Activated T-cell treated with anti-CD3 and anti-CD28 coated beads, Interleukin-2, amount 50 U/mL, for 24 hours (primary cell): ENCODE data around the gene ZNF333.

Experiments used
- DNase-seq: peaks from one replicate; pipeline ENCODE4 v3.0.0-alpha.2; 2020
- H3K27ac Mint-ChIP-seq: 2 replicates; pipeline ENCODE4 v1.8.0; 2020; ENCODE audit warnings: mild to moderate bottlenecking, mixed read lengths
- H3K27me3 Mint-ChIP-seq: 2 replicates; pipeline ENCODE4 v1.8.0; 2020; ENCODE audit warnings: mixed read lengths
- H3K36me3 Mint-ChIP-seq: 2 replicates; pipeline ENCODE4 v1.8.0; 2020; ENCODE audit warnings: low read depth, mixed read lengths
- H3K4me1 Mint-ChIP-seq: 2 replicates; pipeline ENCODE4 v1.8.0; 2020; ENCODE audit warnings: low read depth, mixed read lengths
- H3K4me3 Mint-ChIP-seq: 2 replicates; pipeline ENCODE4 v1.8.0; 2020; ENCODE audit warnings: mild to moderate bottlenecking, moderate library complexity, mixed read lengths
- H3K9me3 Mint-ChIP-seq: 2 replicates; pipeline ENCODE4 v1.8.0; 2020; ENCODE audit warnings: mixed read lengths

ZNF333 gene

GRCh38 chr19:14677464-14677863 lies 12.4 kb upstream of the ZNF333 start:
- Mint-ChIP-seq H3K4me3 (no peak overlapping the region), H3K27me3 (peaks cover 24% of the 10 kb centered on the region), H3K36me3 (no peaks in the 10 kb centered on the region), H3K9me3 (no peaks in the 10 kb centered on the region), H3K27ac (no peak overlapping the region), H3K4me1 (peaks cover 3% of the 10 kb centered on the region)
- DNase-seq: no peak

DNA sequence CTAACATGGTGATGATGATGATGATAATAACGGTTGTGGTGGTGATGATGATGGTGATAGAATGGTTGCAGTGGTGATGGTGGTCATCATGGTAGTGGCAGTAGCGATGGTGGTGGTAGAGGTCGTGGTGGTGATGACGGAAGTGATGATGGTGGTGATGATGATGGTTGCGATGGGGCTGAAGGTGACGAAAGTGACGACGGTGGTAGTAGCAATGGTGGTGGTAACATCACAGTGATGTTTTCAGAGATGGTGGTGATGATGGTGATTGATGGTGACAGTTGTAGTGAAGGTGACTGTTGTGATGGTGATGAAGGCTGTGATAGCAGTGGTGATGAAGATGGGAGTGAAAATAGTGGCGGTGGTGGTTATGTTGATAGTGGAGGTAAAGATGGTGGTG lies 11.6 kb upstream of the ZNF333 start:
- no peak overlapping the region for H3K4me3 Mint-ChIP-seq
- no peak overlapping the region for H3K27ac Mint-ChIP-seq
- no peaks in the 10 kb centered on the region for H3K9me3 Mint-ChIP-seq
- peaks cover 4% of the 10 kb centered on the region for H3K4me1 Mint-ChIP-seq
- H3K36me3 Mint-ChIP-seq: no peaks in the 10 kb centered on the region
- DNase-seq: no peak
- H3K27me3 Mint-ChIP-seq: peaks cover 20% of the 10 kb centered on the region

- no peak for DNase-seq
- no peaks in the 10 kb centered on the region for H3K36me3 Mint-ChIP-seq
- peaks cover 2% of the 10 kb centered on the region for H3K4me1 Mint-ChIP-seq
- no peak overlapping the region for H3K27ac Mint-ChIP-seq
- no peaks in the 10 kb centered on the region for H3K9me3 Mint-ChIP-seq
- H3K4me3 Mint-ChIP-seq: no peak overlapping the region
- peaks cover 3% of the 10 kb centered on the region for H3K27me3 Mint-ChIP-seq
These were observed 7.8 kb upstream of the ZNF333 start for GRCh38 chr19:14682084-14682483.

GRCh38 chr19:14683439-14683838 lies 6.4 kb upstream of the ZNF333 start:
- Mint-ChIP-seq H3K9me3 (no peaks in the 10 kb centered on the region), H3K4me3 (no peak overlapping the region), H3K27me3 (peaks cover 3% of the 10 kb centered on the region), H3K36me3 (no peaks in the 10 kb centered on the region), H3K4me1 (peaks cover 2% of the 10 kb centered on the region), H3K27ac (no peak overlapping the region)
- no peak for DNase-seq

DNA sequence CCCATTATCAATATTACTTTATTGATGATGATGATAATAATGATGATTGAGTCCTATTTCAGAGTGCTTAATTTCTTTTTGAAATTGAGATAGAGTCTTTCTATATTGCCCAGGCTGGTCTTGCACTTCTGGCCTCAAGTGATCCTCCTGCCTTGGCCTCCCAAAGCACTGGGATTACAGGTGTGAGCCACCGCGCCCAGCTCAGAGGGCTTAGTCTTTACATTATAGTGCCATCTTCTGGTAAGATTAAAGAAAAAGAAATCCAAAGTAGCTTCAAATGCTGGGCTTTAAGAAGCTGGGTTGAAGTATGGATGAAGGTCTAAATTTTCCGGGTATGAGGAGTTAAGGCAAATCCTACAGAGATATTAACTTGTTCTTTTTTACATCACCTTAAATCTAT lies 3.4 kb upstream of the ZNF333 start:
- H3K4me3 Mint-ChIP-seq: no peak overlapping the region
- H3K27ac Mint-ChIP-seq: no peak overlapping the region
- peaks cover 3% of the 10 kb centered on the region for H3K27me3 Mint-ChIP-seq
- H3K4me1 Mint-ChIP-seq: peaks cover 17% of the 10 kb centered on the region
- peaks cover 4% of the 10 kb centered on the region for H3K36me3 Mint-ChIP-seq
- DNase-seq: peak; percentile 42
- H3K9me3 Mint-ChIP-seq: no peaks in the 10 kb centered on the region

DNA sequence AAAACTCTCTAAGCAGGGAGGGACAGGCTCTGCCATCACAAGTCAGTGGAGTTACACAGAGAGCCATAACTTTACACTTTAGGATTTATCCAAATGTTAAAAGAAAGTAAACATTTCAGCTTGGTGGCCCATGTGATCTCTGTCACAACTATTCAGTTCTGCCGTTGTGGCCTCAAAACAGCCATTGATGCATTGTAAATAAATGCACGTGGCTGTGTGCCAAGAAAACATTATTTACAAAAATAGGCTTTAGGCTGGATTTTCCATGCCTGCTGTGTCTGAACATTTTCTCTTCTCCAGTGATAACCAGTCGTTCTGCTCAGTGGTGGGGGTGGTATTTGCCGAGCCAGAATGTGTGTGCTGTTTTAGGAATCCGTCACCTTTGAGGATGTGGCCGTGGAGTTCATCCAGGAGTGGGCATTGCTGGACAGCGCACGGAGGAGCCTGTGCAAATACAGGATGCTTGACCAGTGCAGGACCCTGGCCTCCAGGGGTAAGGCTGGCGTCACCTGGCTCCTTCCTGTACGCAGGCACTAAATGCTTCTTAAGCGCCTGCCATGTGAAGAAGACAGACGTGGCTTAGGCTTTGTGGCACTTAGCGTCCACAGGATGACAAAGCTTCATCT lies 4.9 kb downstream of the ZNF333 start:
- peaks cover 61% of the 10 kb centered on the region for H3K36me3 Mint-ChIP-seq
- H3K9me3 Mint-ChIP-seq: no peaks in the 10 kb centered on the region
- H3K4me1 Mint-ChIP-seq: peaks cover 12% of the 10 kb centered on the region
- H3K4me3 Mint-ChIP-seq: no peak overlapping the region
- no peak for DNase-seq
- no peak overlapping the region for H3K27ac Mint-ChIP-seq
- no peaks in the 10 kb centered on the region for H3K27me3 Mint-ChIP-seq

DNA sequence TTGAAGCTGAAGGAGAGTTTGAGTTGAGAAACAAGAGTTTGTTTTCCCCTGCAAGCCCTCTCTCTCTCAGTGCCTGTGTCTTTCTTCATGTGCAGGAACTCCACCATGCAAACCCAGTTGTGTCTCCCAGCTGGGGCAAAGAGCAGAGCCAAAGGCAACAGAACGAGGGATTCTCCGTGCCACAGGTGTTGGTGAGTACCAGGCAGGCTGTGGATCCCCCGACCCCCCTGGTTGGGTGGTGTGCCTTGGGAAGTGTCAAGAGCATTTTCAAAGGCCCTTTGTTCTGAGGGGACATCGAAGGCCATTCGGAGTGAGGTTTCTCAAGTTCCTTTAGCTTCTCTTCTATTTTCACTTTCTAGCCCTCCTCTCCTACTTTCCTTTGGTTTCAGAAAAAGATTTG lies 5.6 kb downstream of the ZNF333 start:
- H3K4me3 Mint-ChIP-seq: no peak overlapping the region
- H3K27me3 Mint-ChIP-seq: no peaks in the 10 kb centered on the region
- no peaks in the 10 kb centered on the region for H3K9me3 Mint-ChIP-seq
- H3K36me3 Mint-ChIP-seq: peaks cover 65% of the 10 kb centered on the region
- H3K4me1 Mint-ChIP-seq: peaks cover 9% of the 10 kb centered on the region
- DNase-seq: no peak
- no peak overlapping the region for H3K27ac Mint-ChIP-seq

GRCh38 chr19:14699641-14700040 lies 9.8 kb downstream of the ZNF333 start:
- H3K27ac Mint-ChIP-seq: no peak overlapping the region
- no peaks in the 10 kb centered on the region for H3K9me3 Mint-ChIP-seq
- H3K4me3 Mint-ChIP-seq: no peak overlapping the region
- H3K4me1 Mint-ChIP-seq: no peaks in the 10 kb centered on the region
- peaks cover 89% of the 10 kb centered on the region for H3K36me3 Mint-ChIP-seq
- no peaks in the 10 kb centered on the region for H3K27me3 Mint-ChIP-seq
- no peak for DNase-seq

DNA sequence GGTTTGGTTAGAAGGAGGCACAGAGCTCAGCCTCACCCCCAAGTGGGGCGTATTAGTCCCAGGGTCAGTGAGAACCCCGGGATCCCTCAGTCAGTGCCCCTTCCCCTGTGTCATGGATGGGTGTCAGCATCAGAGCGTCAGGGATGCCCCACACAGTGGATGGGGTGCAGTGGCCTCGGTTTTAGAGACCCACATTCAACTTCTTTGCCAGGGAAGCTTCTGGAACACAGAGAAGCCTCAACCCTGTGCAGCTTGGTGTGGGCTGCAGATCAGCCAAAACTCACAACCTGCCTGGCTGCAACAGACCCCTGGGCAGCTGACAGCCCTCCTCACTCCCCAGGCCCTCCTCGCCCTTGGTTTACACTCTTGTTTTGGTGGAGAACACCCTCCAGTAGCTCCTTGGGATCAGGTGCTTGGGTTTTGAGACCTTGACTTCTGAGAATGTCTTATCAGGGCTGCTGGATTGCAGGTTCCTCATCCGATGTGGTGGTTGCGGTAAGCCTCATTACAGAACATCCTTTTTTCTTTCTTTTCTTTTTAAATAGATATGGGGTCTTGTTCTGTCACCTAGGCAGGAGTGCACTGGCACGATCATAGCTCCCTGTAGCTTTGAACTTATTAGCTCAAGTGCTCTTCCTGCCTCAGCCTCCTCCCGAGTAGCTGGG lies 11.0 kb downstream of the ZNF333 start:
- no peaks in the 10 kb centered on the region for H3K4me1 Mint-ChIP-seq

DNA sequence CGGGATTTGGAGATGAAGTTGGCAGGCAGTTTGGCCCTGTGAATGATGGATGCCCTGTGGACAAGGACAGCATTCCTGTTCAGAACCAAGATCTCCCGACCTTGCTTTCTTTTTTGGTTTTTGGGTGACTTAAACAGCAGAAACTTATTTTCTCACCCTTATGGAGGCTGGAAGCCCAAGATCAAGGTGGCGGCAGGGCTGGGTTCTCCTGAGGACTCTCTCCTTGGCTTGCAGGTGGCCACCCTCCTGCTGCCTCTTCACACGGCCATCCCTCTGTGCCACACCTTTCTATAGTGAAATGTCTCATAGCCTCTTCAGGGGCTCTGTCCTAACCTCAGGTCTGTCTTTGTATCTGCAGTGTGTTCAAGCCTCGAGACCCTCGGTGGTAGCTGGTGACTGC lies 14.0 kb downstream of the ZNF333 start:
- Mint-ChIP-seq H3K4me1 (no peaks in the 10 kb centered on the region), H3K27me3 (no peaks in the 10 kb centered on the region), H3K36me3 (peaks cover 92% of the 10 kb centered on the region), H3K27ac (no peak overlapping the region), H3K4me3 (no peak overlapping the region), H3K9me3 (no peaks in the 10 kb centered on the region)
- DNase-seq: no peak

More for the DNA sequence above, 11.0 kb downstream of the ZNF333 start:
- no peak overlapping the region for H3K4me3 Mint-ChIP-seq
- H3K36me3 Mint-ChIP-seq: peaks cover 90% of the 10 kb centered on the region
- DNase-seq: no peak
- no peak overlapping the region for H3K27ac Mint-ChIP-seq
- H3K9me3 Mint-ChIP-seq: no peaks in the 10 kb centered on the region
- no peaks in the 10 kb centered on the region for H3K27me3 Mint-ChIP-seq

GRCh38 chr19:14704450-14704849 lies 14.6 kb downstream of the ZNF333 start:
- H3K9me3 Mint-ChIP-seq: no peaks in the 10 kb centered on the region
- peaks cover 93% of the 10 kb centered on the region for H3K36me3 Mint-ChIP-seq
- no peak overlapping the region for H3K4me3 Mint-ChIP-seq
- H3K27ac Mint-ChIP-seq: no peak overlapping the region
- no peak for DNase-seq
- H3K4me1 Mint-ChIP-seq: no peaks in the 10 kb centered on the region
- no peaks in the 10 kb centered on the region for H3K27me3 Mint-ChIP-seq

DNA sequence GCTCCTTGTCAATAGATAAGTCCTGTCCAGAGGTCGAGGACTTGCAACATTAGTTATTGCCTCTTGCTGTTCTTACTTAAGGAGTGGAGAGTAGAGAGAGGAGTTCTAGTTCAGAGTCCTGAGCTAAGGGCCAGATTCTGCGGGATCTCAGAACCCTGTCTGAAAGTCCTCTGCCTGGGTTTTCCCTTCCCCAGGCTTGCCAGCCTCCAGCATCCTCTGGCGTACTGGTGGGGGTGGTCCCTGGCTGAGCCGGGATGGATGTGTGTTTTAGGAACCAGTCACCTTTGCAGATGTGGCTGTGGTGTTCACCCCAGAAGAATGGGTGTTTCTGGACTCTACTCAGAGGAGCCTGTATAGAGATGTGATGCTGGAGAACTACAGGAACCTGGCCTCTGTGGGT lies 26.0 kb downstream of the ZNF333 start:
- Mint-ChIP-seq H3K4me1 (no peaks in the 10 kb centered on the region), H3K36me3 (peaks cover 98% of the 10 kb centered on the region), H3K27me3 (no peaks in the 10 kb centered on the region), H3K9me3 (peaks cover 75% of the 10 kb centered on the region), H3K27ac (no peak overlapping the region), H3K4me3 (no peak overlapping the region)
- DNase-seq: no peak

- Mint-ChIP-seq H3K9me3 (peaks cover 82% of the 10 kb centered on the region), H3K4me1 (no peaks in the 10 kb centered on the region), H3K27me3 (no peaks in the 10 kb centered on the region), H3K36me3 (peaks cover 96% of the 10 kb centered on the region), H3K27ac (no peak overlapping the region), H3K4me3 (no peak overlapping the region)
- no peak for DNase-seq
These were observed 28.8 kb downstream of the ZNF333 start for GRCh38 chr19:14718522-14719116.

- Mint-ChIP-seq H3K36me3 (peaks cover 95% of the 10 kb centered on the region), H3K9me3 (peaks cover 81% of the 10 kb centered on the region), H3K27ac (no peak overlapping the region), H3K4me3 (no peak overlapping the region), H3K27me3 (no peaks in the 10 kb centered on the region), H3K4me1 (no peaks in the 10 kb centered on the region)
- DNase-seq: no peak
These were observed 29.3 kb downstream of the ZNF333 start for GRCh38 chr19:14719162-14719561.

GRCh38 chr19:14722127-14722526 lies 32.3 kb downstream of the ZNF333 start:
- Mint-ChIP-seq H3K27ac (no peak overlapping the region), H3K9me3 (peaks cover 74% of the 10 kb centered on the region), H3K36me3 (peaks cover 66% of the 10 kb centered on the region), H3K27me3 (no peaks in the 10 kb centered on the region), H3K4me3 (no peak overlapping the region), H3K4me1 (no peaks in the 10 kb centered on the region)
- DNase-seq: no peak
